GM06990 (cell line): ENCODE data around the gene TSNAX.

Experiments
- DNase-seq: peaks from one replicate; pipeline ENCODE4 v3.0.0-alpha.2; 2011; ENCODE audit not compliant: insufficient read length; ENCODE audit errors: extremely low read depth
- H3K27me3 ChIP-seq: replicated peaks from 2 replicates; pipeline ENCODE4 v1.6.0; 2011; ENCODE audit warnings: low read length; ENCODE audit not compliant: control insufficient read depth, insufficient read depth
- H3K36me3 ChIP-seq: 2 replicates; pipeline ENCODE4 v1.5.1; 2011; ENCODE audit warnings: low read length; ENCODE audit not compliant: control insufficient read depth, insufficient read depth
- H3K4me3 ChIP-seq: replicated peaks from 2 replicates; pipeline ENCODE4 v1.5.1; 2011; ENCODE audit warnings: low read depth, mild to moderate bottlenecking, control low read depth, low read length
- CTCF ChIP-seq: IDR thresholded peaks from 2 replicates; pipeline ENCODE4 v1.5.1; 2011; ENCODE audit warnings: low read length, control low read depth, mild to moderate bottlenecking, inconsistent platforms; ENCODE audit not compliant: insufficient read depth, poor library complexity, severe bottlenecking

Gene TSNAX

GRCh38 chr1:231602673-231602984 lies 74.2 kb downstream of the TSNAX start:
- TF ChIP-seq CTCF, result no peak
- H3K27me3 ChIP-seq, result no peaks in the 10 kb centered on the region; the same call in 1 of the 2 replicates
- no peak for DNase-seq
- H3K4me3 ChIP-seq, result no peak overlapping the region
- H3K36me3 ChIP-seq, result no peaks in the 10 kb centered on the region

- DNase-seq, result peak; percentile 28
- H3K4me3 ChIP-seq, result peak overlapping the region; percentile 65
- TF ChIP-seq CTCF, result peak; percentile 63
- H3K27me3 ChIP-seq, result no peaks in the 10 kb centered on the region; the same call in 1 of the 2 replicates
- no peaks in the 10 kb centered on the region for H3K36me3 ChIP-seq
These were observed 75.3 kb downstream of the TSNAX start for GRCh38 chr1:231603598-231604275.

GRCh38 chr1:231604276-231604621 lies 75.8 kb downstream of the TSNAX start:
- no peak for DNase-seq
- Histone ChIP-seq H3K36me3 (no peaks in the 10 kb centered on the region), H3K4me3 (no peak overlapping the region), H3K27me3 (no peaks in the 10 kb centered on the region; the same call in 1 of the 2 replicates)
- no peak for TF ChIP-seq CTCF

GRCh38 chr1:231605149-231606100 lies 77.0 kb downstream of the TSNAX start:
- no peak overlapping the region for H3K4me3 ChIP-seq
- no peaks in the 10 kb centered on the region for H3K36me3 ChIP-seq
- H3K27me3 ChIP-seq, result no peaks in the 10 kb centered on the region; the same call in 1 of the 2 replicates
- no peak for TF ChIP-seq CTCF
- DNase-seq, result no peak

- no peaks in the 10 kb centered on the region for H3K36me3 ChIP-seq
- no peak for DNase-seq
- no peaks in the 10 kb centered on the region; the same call in 1 of the 2 replicates for H3K27me3 ChIP-seq
- no peak overlapping the region for H3K4me3 ChIP-seq
- TF ChIP-seq CTCF, result no peak
These were observed 78.2 kb downstream of the TSNAX start for GRCh38 chr1:231606712-231607111.
